Common myeloid progenitor, CD34-positive (primary cell): ENCODE results near the gene DHRS7.
A peak's percentile ranks its signal among the peaks of the same experiment; 100 is the strongest.

ENCODE experiments used
- CTCF ChIA-PET: fragments of 350-600 bp; sonication (Branson Sonifier 250); formaldehyde crosslinking; loops from one replicate; lab custom pipeline; 2021; ENCODE audit warnings: antibody characterized with exemption; lab: Charles Lee
- POLR2A ChIA-PET: fragments of 350-600 bp; sonication (Branson Sonifier 250); formaldehyde crosslinking; loops from one replicate; lab custom pipeline; 2021; ENCODE audit warnings: antibody characterized with exemption; lab: Charles Lee
- DNase-seq, 3 donors: peaks; one replicate each; pipeline versions ENCODE4 v3.0.0 to v3.0.0-alpha.2; 2013
- H3K27ac ChIP-seq, 2 experiments: 1 replicate in 1 of 2; 2 replicates in 1 of 2; pipeline ENCODE4 v1.7.0; 2013; ENCODE audit warnings: inconsistent platforms in 2 of 2, low read length in 2 of 2, mild to moderate bottlenecking in 2 of 2, low read depth in 1 of 2, moderate library complexity in 1 of 2; ENCODE audit not compliant: severe bottlenecking in 2 of 2, insufficient read depth in 1 of 2, poor library complexity in 1 of 2
- H3K27me3 ChIP-seq, 5 experiments: replicated peaks in 2 of 5; 1 replicate in 3 of 5; 2 replicates in 2 of 5; pipeline versions ENCODE4 v1.6.1 to v1.7.0; 2013; ENCODE audit warnings: low read length in 4 of 5, mild to moderate bottlenecking in 2 of 5, moderate library complexity in 2 of 5, inconsistent platforms in 1 of 5; ENCODE audit not compliant: insufficient read depth in 5 of 5, control insufficient read depth in 4 of 5
- H3K36me3 ChIP-seq, 4 experiments: 1 replicate in 2 of 4; 2 replicates in 2 of 4; pipeline versions ENCODE4 v1.6.1 to v1.7.0; 2013; ENCODE audit warnings: low read length in 3 of 4, control low read depth in 1 of 4, mild to moderate bottlenecking in 1 of 4; ENCODE audit not compliant: control insufficient read depth in 4 of 4, insufficient read depth in 4 of 4
- H3K4me1 ChIP-seq, 4 experiments: 1 replicate in 3 of 4; 2 replicates in 1 of 4; pipeline versions ENCODE4 v1.6.1 to v1.7.1; 2013; ENCODE audit warnings: low read length in 3 of 4, mild to moderate bottlenecking in 3 of 4, control low read depth in 1 of 4, inconsistent platforms in 1 of 4, moderate library complexity in 1 of 4; ENCODE audit not compliant: control insufficient read depth in 4 of 4, insufficient read depth in 4 of 4; ENCODE audit errors: control extremely low read depth in 1 of 4
- H3K4me3 ChIP-seq, 7 experiments: 1 replicate in 4 of 7; 2 replicates in 3 of 7; pipeline versions ENCODE4 v1.5.1 to v1.7.0; 2013; ENCODE audit warnings: mild to moderate bottlenecking in 7 of 7, low read length in 6 of 7, moderate library complexity in 6 of 7, inconsistent platforms in 2 of 7, low read depth in 2 of 7, control low read depth in 1 of 7; ENCODE audit not compliant: insufficient read depth in 4 of 7, control insufficient read depth in 1 of 7; ENCODE audit errors: extremely low read depth in 1 of 7
- H3K9me3 ChIP-seq, 5 experiments: 1 replicate in 4 of 5; 2 replicates in 1 of 5; pipeline versions ENCODE4 v1.6.1 to v1.7.1; 2013; ENCODE audit warnings: low read length in 4 of 5, mild to moderate bottlenecking in 2 of 5, inconsistent platforms in 1 of 5, low read depth in 1 of 5, moderate library complexity in 1 of 5; ENCODE audit not compliant: control insufficient read depth in 4 of 5, insufficient read depth in 2 of 5; ENCODE audit errors: control extremely low read depth in 1 of 5
- WGBS: methylation state at CpG from one replicate; pipeline ENCODE4 v1.1.5; 2013; ENCODE audit not compliant: insufficient coverage; 5-methylcytosine and 5-hydroxymethylcytosine counted together

Gene DHRS7

GRCh38 chr14:60165547-60165876, 314 bp upstream of the DHRS7 start:
- H3K27me3 ChIP-seq, result no peaks in the 10 kb centered on the region
- H3K27ac ChIP-seq, result peak overlapping the region; percentile 84 to 93
- H3K36me3 ChIP-seq, result peaks cover 0 to 6% (median 2%) of the 10 kb centered on the region in 4 experiments
- peak overlapping the region; percentile 69 to 99 (median 94) for H3K4me3 ChIP-seq
- no peaks in the 10 kb centered on the region for H3K9me3 ChIP-seq
- peaks cover 4 to 22% (median 14%) of the 10 kb centered on the region in 4 experiments for H3K4me1 ChIP-seq
- DNase-seq, result no peak
- CTCF ChIA-PET, result interaction anchor here (1.0 to 4.5 kb wide), 13 partner anchors 10 to 103 kb away, joined by 3 to 28 read pairs (median 4); partner anchors contain the start of gene PCNX4
- 0% methylated on average over 1 of the region's 4 CpGs for WGBS
- POLR2A ChIA-PET, result interaction anchor here (0.6 to 1.6 kb wide), 4 partner anchors 73 to 99 kb away, joined by 3 to 6 read pairs (median 3); partner anchors contain the start of genes PCNX4 and PPM1A

GRCh38 chr14:60164404-60164711, 840 bp downstream of the DHRS7 start:
- no peaks in the 10 kb centered on the region for H3K9me3 ChIP-seq
- H3K27me3 ChIP-seq, result no peaks in the 10 kb centered on the region
- peak in 2 of 3 donors; percentile 83 to 88 for DNase-seq
- H3K4me1 ChIP-seq, result peaks cover 4 to 22% (median 14%) of the 10 kb centered on the region in 4 experiments
- peaks cover 0 to 6% (median 2%) of the 10 kb centered on the region in 4 experiments for H3K36me3 ChIP-seq
- ChIA-PET CTCF (interaction anchor here (0.6 to 4.5 kb wide), 9 partner anchors 11 to 99 kb away, joined by 3 to 28 read pairs (median 6); partner anchors contain the start of gene PCNX4), POLR2A (no interaction called here)
- peak overlapping the region in 6 of 7 experiments; percentile 69 to 99 (median 94) for H3K4me3 ChIP-seq
- peak overlapping the region; percentile 84 to 93 for H3K27ac ChIP-seq
- WGBS, result 0% methylated on average over 1 of the region's 5 CpGs

DNA sequence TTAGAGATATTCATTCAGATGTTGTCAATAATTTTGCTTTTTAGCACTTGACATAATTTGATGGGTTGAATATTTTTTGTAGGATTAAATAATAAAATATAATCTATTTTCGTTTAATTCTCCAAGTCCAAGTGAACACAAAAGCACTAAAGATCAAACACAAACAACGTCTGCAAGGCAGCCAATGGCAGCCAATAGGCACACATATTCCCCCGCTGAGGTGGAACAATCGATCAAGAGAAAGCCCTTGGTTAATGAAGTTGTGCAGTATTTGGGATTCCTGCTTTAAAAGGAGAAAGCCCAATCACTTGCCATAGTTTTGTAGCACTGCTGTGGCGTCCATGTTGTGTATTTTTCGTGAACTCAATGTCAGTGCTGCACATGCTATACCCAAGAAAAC, 1.5 kb downstream of the DHRS7 start:
- H3K9me3 ChIP-seq, result no peaks in the 10 kb centered on the region
- 100% methylated on average over 3 of the region's 6 CpGs for WGBS
- no peak for DNase-seq
- H3K4me1 ChIP-seq, result peaks cover 4 to 22% (median 14%) of the 10 kb centered on the region in 4 experiments
- no peak overlapping the region for H3K27ac ChIP-seq
- ChIA-PET POLR2A (no interaction called here), CTCF (interaction anchor here (1.2 to 4.5 kb wide), 6 partner anchors 10 to 98 kb away, joined by 3 to 28 read pairs (median 6); partner anchors contain the start of gene PCNX4)
- peak overlapping the region in 3 of 7 experiments; percentile 90 to 95 (median 94) for H3K4me3 ChIP-seq
- peaks cover 0 to 9% (median 4%) of the 10 kb centered on the region in 4 experiments for H3K36me3 ChIP-seq
- H3K27me3 ChIP-seq, result no peaks in the 10 kb centered on the region

GRCh38 chr14:60161196-60162107, 3.7 kb downstream of the DHRS7 start:
- Histone ChIP-seq H3K9me3 (no peaks in the 10 kb centered on the region), H3K36me3 (peaks cover 0 to 12% (median 5%) of the 10 kb centered on the region in 4 experiments), H3K4me1 (peaks cover 4 to 30% (median 14%) of the 10 kb centered on the region in 4 experiments), H3K27me3 (no peaks in the 10 kb centered on the region), H3K27ac (no peak overlapping the region), H3K4me3 (no peak overlapping the region)
- WGBS, result 88% methylated on average over 2 of the region's 2 CpGs
- DNase-seq, result peak in 2 of 3 donors; percentile 35 to 41
- POLR2A ChIA-PET, result no interaction called here
- CTCF ChIA-PET, result interaction anchor here (1.1 to 1.5 kb wide), 4 partner anchors 10 to 96 kb away, joined by 3 to 4 read pairs (median 4); no protein-coding TSS in a partner anchor

- 100% methylated on average over 2 of the region's 7 CpGs for WGBS
- Histone ChIP-seq H3K27me3 (no peaks in the 10 kb centered on the region), H3K9me3 (no peaks in the 10 kb centered on the region), H3K27ac (no peak overlapping the region), H3K4me1 (peaks cover 0 to 21% (median 9%) of the 10 kb centered on the region in 4 experiments), H3K4me3 (no peak overlapping the region), H3K36me3 (peaks cover 2 to 15% (median 5%) of the 10 kb centered on the region in 4 experiments)
- POLR2A ChIA-PET, result no interaction called here
- CTCF ChIA-PET, result interaction anchor here (1.1 to 1.5 kb wide), 4 partner anchors 9 to 95 kb away, joined by 3 to 4 read pairs (median 4); no protein-coding TSS in a partner anchor
- DNase-seq, result no peak
Measured at GRCh38 chr14:60160422-60160821, 4.8 kb downstream of the DHRS7 start.

GRCh38 chr14:60154671-60155070, 10.5 kb downstream of the DHRS7 start:
- ChIA-PET POLR2A (interaction anchor here (0.7 kb wide), 1 partner anchor 19 kb away, joined by 3 read pairs; no protein-coding TSS in a partner anchor), CTCF (interaction anchor here (1.3 to 5.2 kb wide), 3 partner anchors 10 to 28 kb away, joined by 3 to 28 read pairs (median 6); partner anchors contain the start of gene DHRS7)
- H3K4me3 ChIP-seq, result no peak overlapping the region
- no peak overlapping the region for H3K27ac ChIP-seq
- WGBS, result 100% methylated on average over 2 of the region's 2 CpGs
- peaks cover 6 to 37% (median 12%) of the 10 kb centered on the region in 4 experiments for H3K36me3 ChIP-seq
- no peaks in the 10 kb centered on the region for H3K9me3 ChIP-seq
- DNase-seq, result peak in 2 of 3 donors; percentile 39 to 55
- peaks cover 20 to 42% (median 33%) of the 10 kb centered on the region in 4 experiments for H3K4me1 ChIP-seq
- H3K27me3 ChIP-seq, result no peaks in the 10 kb centered on the region
